GM10248 (cell line): ENCODE measurements around the gene SLC26A5.

ENCODE experiments used
- CTCF ChIA-PET: fragments of 300-600 bp; sonication (Branson Sonifier 250); formaldehyde crosslinking; extraction: SDS; loops from one replicate; lab custom pipeline; 2021; ENCODE audit warnings: antibody characterized with exemption; lab: Yijun Ruan, JAX
- POLR2A ChIA-PET: fragments of 350-650 bp; sonication (Branson Sonifier 250); formaldehyde crosslinking; extraction: SDS; loops from one replicate; lab custom pipeline; 2020; ENCODE audit warnings: antibody characterized with exemption; lab: Yijun Ruan, JAX
- DNase-seq: peaks from one replicate; pipeline ENCODE4 v3.0.0; 2012; ENCODE audit errors: extremely low spot score
- CTCF ChIP-seq: IDR thresholded peaks from 2 replicates; pipeline ENCODE4 v1.5.1; 2012; ENCODE audit warnings: mild to moderate bottlenecking, low read depth; ENCODE audit errors: extremely low read depth, missing control alignments, control extremely low read depth

Gene SLC26A5

GRCh38 chr7:103391976-103392375, 54.0 kb downstream of the SLC26A5 start:
- CTCF ChIA-PET = interaction anchor here (1.0 kb wide), 1 partner anchor 14 kb away, joined by 3 read pairs; no protein-coding TSS in a partner anchor
- TF ChIP-seq CTCF = no peak
- POLR2A ChIA-PET = no interaction called here
- no peak for DNase-seq

- no peak for TF ChIP-seq CTCF
- CTCF ChIA-PET = interaction anchor here (1.0 kb wide), 1 partner anchor 15 kb away, joined by 3 read pairs; no protein-coding TSS in a partner anchor
- DNase-seq = no peak
- POLR2A ChIA-PET = no interaction called here
Measured at GRCh38 chr7:103391150-103391549, 54.9 kb downstream of the SLC26A5 start.

GRCh38 chr7:103389263-103389662, 56.7 kb downstream of the SLC26A5 start:
- CTCF ChIA-PET = interaction anchor here (2.0 kb wide), 1 partner anchor 17 kb away, joined by 6 read pairs; no protein-coding TSS in a partner anchor
- TF ChIP-seq CTCF = no peak
- DNase-seq = no peak
- POLR2A ChIA-PET = no interaction called here

GRCh38 chr7:103388469-103389140, 57.4 kb downstream of the SLC26A5 start:
- TF ChIP-seq CTCF = no peak
- DNase-seq = no peak
- ChIA-PET POLR2A (no interaction called here), CTCF (interaction anchor here (2.0 kb wide), 1 partner anchor 18 kb away, joined by 6 read pairs; no protein-coding TSS in a partner anchor)

- POLR2A ChIA-PET = no interaction called here
- DNase-seq = no peak
- CTCF ChIA-PET = no interaction called here
- no peak for TF ChIP-seq CTCF
Measured at GRCh38 chr7:103387242-103387641, 58.8 kb downstream of the SLC26A5 start.

- POLR2A ChIA-PET = no interaction called here
- CTCF ChIA-PET = no interaction called here
- DNase-seq = no peak
Measured at GRCh38 chr7:103382032-103382402, 64.0 kb downstream of the SLC26A5 start.

More at GRCh38 chr7:103382032-103382402, 64.0 kb downstream of the SLC26A5 start:
- no peak for TF ChIP-seq CTCF
